ENCODE measurements around the gene GPC3.

- TF ChIP-seq TAF1 (IDR thresholded peaks at IDR 0.05; ENCODE audit: low read depth) (no peak), CEBPB (IDR thresholded peaks at IDR 0.05) (no peak), FOXM1 (IDR thresholded peaks at IDR 0.05; ENCODE audit: borderline replicate concordance, low read depth) (no peak), USF1 (IDR thresholded peaks at IDR 0.05) (no peak), EP300 (IDR thresholded peaks at IDR 0.05; ENCODE audit: borderline replicate concordance) (no peak), REST (IDR thresholded peaks at IDR 0.05; ENCODE audit: low read depth) (no peak), RAD21 (IDR thresholded peaks at IDR 0.05; ENCODE audit: low read depth) (no peak), TEAD4 (IDR thresholded peaks at IDR 0.05) (no peak), EGR1 (IDR thresholded peaks at IDR 0.05) (no peak), CREB1 (IDR thresholded peaks at IDR 0.05; ENCODE audit: low read depth) (no peak), YY1 (IDR thresholded peaks at IDR 0.05; ENCODE audit: low read depth) (no peak), TCF12 (IDR thresholded peaks at IDR 0.05; ENCODE audit: low read depth) (no peak), MAX (IDR thresholded peaks at IDR 0.05) (no peak), NFIC (IDR thresholded peaks at IDR 0.05) (no peak)
Observed at GRCh38 chrX:133819546-133819945, 165.8 kb downstream of the GPC3 start.

All from Ishikawa (cell line).